HL-60/S4 treated with phorbol 12-myristate 13-acetate at 8.2 ng/mL for 4 days and 3 days (cell line): Measurements from ENCODE around the gene MYO9A.
"Not testable (repeated sequence)": the region's sequence is repeated elsewhere in the genome, so short reads cannot be mapped to it uniquely, and the experiment has no call there.

ENCODE experiments used
- in situ Hi-C: fragments of 300-500 bp; cut with MboI; formaldehyde crosslinking; loops from 2 replicates; pipeline ENCODE4 v1.15.0; 2022; ENCODE audit warnings: low sequenced_read_pairs

The MYO9A gene

DNA sequence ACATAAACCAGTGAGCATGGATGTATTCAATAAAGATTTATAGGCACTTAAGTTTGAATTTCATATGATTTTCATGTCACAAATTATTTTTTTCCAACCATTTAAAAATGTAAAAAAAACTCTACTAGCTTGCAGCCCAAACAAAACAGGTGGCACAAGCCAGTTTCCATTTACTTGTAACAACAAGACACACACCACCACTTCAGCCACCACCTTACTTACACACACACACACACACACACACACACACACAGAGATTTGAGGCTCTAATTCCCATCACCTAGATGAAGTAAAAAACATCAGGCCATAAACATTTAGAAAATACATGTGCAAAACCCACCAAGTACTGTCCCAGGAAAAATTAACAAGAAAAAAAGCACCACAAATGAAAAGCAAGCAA is 25.3 kb downstream of the MYO9A start:
- in situ Hi-C loops, result no loop called here

DNA sequence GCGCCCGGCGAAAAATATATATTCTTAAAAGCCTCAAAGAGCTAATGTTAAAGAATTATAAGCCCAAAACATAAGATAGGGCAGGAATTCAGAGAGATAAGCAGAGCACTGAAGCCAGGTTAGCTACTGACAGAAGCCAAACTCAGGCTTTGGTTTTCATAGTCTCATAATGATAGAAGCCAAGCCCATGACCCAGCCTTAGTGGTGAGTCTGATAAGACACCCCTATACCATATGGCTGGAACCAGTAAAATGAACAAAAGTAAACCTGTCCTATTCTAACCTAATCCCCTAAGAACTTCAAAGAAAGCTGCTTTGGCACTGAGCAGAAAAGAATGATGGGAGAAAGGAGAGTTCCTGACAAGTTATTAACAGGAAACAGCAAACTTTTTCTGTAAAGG is 25.9 kb downstream of the MYO9A start:
- in situ Hi-C loops, result no loop called here

DNA sequence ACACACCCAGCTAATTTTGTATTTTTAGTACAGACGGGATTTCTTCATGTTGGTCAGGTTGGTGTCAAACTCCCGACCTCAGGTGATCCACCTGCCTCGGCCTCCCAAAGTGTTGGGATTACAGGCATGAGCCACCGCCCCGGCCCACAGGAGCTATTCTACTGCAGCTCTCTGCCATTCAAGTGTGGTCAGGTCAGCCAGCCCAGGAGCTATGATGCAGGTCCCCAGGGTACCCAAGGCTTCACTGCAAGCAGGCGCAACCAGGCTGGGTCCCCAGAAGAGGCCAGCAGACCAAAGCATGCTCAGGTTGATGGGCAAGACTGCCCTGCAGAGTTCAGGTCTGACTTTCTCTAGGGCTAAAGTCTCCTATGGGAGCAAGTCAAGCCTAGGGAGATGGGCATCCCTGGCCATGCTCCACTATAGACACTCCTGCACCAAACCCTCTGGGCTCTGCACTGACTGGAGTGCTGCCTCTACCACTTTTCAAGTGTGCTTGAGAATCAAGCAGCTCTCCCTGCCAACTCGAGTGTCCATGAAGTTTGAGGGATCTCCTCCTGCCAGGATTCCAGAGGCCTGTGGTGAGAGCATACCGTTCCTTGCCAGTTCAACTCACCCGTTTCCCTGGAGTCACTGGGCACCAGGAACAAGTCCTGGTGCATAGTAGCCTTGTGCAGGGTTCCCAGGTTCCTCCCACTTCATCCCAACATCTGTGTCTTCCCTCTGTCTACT is 30.9 kb downstream of the MYO9A start:
- in situ Hi-C loops, result no loop called here

DNA sequence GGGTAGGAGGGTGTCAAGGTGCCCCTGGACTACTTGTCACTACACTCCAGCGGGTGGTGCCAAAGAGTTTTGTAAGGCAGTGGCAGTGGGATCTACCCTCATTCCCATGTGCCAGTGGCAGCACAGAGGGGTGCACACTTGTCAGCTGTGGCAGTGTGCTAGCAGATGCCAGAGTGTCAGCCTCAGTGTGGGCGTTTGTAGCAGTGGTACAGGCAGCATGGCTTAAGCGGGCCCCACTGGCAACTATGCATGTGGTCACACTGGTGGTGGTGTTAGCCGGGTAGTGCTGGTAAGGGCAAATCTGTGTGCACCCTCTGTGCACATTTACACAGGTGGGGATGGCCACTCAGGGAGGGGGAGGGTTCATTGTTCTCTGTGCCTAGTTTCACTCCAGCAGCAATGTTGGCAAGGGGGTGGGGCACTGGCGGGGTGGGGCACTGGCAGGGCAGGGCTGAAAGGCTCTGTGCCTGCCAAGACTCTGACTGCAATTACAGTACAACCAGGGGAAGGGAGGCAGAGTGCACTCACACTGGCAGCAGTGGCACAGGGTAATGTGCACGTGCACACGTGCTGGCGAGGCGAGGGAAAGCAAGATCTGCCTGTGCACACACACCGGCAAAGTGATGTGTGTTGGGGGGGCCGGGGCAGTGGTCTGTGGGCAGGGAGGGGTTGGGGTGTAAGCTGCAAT is 31.8 kb downstream of the MYO9A start:
- in situ Hi-C loops, result no loop called here

DNA sequence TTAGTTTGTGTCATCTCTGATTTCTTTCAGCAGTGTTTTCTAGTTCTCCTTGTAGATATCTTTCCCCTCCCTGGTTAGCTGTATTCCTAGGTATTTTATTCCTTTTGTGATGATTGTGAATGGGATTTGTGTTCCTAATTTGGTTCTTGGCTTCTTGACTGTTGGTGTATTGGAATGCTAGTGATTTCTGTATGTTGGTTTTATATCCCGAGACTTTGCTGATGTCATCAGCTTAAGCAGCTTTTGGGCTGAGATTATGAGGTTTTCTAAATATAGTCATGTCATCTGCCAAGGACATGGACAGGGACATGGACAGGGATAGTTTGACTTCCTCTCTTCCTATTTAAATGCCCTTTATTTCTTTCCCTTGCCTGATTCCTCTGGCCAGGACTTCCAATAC is 35.8 kb downstream of the MYO9A start:
- in situ Hi-C loops, result no loop called here

DNA sequence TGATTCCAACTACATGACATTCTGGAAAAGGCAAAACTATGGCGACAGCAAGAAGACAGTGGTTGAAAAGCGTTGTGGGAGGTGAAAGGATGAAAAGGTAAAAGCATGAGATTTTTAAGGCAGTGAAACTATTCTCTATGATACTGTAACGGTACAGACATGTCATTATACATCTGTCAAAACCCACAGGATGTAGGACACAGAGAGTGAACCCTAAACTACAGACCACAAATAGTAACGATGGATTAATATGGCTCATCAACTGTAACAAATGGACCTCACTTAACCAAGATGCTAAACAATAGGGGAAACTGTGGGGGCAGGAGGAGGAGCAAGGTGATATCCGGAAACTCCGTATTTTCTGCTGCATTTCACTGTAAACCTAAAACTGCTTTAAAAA is 39.1 kb downstream of the MYO9A start:
- in situ Hi-C loops, result no loop called here

DNA sequence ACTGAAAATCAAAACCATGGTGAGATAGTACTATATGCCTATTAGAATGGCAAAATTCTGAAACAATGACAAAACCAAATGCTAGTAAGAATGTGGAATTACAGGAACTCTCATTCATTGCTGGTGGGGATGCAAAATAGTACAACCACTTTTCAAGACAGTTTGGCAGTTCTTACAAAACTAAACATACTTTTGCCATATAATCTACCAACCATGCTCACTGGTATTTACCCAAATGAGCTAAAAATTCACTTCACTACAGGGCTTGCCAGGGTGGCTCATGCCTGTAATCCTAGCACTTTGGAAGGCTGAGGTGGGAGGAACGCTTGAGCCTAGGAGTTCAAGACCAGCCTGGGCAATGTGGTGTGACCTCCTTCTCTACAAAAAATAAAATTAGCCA is 40.0 kb downstream of the MYO9A start:
- in situ Hi-C loops, result no loop called here

DNA sequence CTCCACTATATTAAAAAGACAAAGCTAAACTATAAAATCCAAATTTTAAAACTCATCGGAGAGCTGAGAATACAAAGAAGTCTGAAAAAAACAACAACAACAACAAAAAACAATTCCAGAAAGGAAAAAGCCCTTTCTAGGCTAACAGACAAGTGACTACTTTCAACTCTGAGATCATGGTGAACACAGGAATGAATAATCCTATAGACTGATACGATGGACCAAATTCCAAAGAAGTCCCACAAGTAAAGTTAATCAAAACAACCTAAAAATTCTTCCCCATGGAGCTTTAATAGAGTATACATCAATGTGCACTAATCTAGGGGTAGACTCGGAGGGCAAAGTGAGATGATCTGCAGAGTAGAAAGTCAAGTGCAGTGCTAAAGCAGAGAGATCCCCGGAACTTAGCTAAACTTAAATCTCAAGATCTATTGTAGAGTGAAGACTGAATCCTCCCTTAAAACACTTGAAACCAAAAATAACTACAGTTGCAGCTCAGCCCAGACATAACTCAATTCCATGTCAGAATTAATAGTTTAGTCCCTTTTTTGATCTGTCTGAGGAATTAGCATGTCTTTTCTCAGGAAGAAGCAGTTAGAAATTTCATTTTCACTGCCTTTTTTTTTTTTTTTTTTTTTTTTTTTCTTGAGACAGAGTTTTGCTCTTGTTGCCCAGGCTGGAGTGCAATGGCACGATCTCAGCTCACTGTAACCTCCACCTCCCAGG is 43.5 kb downstream of the MYO9A start:
- in situ Hi-C loops, result no loop called here

DNA sequence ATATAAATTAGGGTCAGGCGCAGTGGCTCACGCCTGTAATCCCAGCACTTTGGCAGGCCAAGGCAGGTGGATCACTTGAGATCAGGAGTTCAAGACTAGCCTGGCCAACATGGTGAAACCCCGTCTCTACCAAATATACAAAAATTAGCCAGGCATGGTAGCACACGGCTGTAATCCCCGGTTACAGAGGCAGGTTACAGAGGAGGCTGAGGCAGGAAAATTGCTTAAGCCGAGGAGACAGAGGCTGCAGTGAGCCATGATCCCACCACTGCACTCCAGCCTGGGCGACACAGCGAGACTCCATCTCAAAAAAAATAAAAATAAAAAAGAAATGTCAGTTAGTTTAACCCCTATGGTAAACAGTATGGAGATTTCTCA is 46.5 kb downstream of the MYO9A start:
- in situ Hi-C loops, result not testable (repeated sequence)

DNA sequence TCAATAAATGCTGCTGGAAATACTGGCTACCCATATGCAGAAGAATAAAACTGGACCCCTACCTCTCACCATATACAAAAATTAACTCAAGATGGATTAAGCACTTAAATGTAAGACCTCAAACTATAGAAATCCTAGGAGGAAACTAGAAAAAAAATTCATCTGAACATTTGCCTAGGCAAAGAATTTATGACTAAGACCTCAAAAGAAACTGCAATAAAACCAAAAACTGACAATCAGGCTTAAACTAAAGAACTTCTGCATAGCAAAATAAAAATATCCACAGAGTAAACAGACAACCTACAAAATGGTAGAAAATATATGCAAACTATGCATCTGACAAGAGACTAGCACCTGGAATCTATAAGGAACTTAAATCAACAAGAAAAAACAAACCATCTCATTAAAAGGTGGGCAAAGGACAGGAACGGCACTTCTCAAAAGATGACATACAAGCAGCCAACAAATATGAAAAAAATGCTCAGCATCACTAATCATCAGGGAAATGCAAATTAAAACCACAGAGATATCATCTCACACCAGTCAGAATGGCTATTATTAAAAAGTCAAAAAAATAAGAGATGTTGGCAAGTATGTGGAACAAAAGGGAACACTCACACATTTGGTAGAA is 47.0 kb downstream of the MYO9A start:
- in situ Hi-C loops, result no loop called here

DNA sequence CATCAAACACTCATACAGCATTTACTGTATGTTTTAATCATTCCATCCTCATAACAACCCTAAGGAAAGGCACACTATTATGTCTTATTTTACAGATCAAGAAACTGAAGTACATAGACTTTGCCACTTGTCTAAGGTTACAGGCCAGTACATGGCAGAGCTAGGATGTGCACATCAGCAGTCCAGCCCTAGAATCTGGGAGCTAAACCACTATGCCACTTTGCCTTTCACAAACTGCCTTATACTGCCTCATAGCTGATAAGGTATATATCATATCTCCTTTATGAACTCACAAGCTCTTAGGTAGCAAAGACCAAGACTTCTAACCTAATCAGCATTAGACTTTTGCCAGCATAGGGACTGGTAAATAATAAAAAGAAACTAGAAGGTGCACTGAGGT is 49.1 kb downstream of the MYO9A start:
- in situ Hi-C loops, result no loop called here

DNA sequence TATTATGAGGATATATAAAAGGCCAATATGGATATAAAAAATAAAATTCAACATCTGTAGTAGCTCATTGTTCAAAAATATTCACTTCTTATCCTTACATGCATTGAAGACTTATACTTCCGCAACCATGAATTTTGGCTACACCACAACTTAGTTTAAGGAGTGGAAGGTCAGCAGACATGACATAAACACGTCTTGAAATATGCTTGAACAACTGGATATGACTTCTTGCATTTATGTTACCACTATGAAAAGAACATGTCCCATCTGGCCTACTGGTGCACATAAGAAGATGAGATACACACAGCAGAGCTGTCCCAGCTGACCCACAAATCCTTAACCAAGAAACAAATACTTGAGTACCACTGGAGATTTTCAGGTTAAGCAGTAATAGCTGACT is 52.1 kb downstream of the MYO9A start:
- in situ Hi-C loops, result no loop called here

DNA sequence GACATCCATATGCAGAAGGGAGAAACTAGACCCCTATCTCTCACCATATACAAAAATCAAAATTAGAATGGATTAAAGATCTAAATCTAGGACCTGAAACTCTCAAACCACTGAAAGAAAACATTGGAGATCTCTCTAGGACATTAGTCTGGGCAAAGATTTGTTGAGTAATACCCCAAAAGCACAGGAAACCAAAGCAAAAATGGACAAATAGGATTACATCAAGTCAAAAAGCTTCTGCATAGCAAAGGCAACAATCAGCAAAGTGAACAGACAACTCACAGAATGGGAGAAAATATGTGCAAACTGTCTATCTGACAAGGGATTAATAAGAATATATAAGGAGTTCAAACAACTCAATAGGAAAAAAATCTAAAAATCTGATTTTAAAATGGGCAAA is 54.8 kb downstream of the MYO9A start:
- in situ Hi-C loops, result no loop called here

DNA sequence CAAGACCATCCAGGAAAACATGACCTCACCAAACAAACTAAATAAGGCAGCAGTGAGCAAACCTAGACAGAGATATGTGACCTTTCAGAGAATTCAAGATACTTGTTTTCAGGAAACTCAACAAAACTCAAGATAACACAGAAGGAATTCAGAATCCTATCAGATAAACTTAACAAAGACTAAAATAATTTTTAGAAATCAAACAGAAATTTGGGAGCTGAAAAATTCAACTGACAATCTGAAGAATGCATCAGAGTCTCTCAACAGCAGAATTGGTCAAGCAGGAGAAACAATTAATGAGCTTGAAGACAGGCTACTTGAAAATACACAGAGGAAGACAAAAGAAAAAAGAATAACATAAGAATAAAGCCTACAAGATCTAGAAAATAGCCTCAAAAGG is 55.6 kb downstream of the MYO9A start:
- in situ Hi-C loops, result no loop called here

DNA sequence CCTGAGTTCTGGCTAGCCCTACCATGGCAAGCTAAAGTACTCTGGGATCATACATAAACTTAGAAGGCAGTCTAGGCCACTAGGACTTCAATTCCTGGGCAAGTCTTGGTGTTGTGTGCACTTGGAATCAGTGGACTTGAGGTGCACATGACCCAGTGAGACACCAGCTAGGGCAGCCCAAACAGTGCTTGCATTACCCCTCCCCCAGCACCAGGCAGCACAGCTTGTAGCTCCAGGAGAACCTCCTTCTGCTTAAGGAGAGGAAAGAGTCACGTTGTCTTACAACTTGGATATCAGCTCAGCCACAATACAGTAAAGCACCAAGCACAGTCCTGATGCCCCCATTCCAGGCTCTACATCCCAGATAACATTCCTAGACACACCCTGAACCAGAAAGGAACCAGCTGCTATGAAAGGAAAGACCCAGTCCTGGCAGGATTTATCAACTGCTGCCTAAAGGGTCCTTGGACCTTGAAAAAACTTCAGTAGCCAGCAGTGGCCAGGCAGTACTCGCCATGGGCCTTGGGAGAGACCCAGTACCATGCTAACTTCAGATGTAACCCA is 57.2 kb downstream of the MYO9A start:
- in situ Hi-C loops, result no loop called here

DNA sequence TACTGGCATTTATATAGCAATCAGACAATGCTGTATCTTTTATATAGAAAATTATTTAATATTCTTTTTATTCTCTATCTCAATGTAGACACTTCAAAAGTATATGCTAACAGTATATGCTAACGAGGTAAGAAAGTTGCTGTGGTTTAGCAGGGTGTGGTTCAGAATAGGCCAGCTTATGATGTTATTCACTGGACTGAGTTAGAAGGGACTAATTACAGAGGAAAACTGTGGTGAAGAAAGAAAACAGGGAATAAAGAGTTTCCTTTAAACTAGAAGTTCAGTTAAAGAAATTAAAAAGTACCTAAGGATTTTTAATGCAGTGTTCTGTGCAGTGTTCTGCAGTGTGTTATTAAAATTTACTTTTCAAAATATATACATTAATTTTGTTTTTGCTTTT is 59.4 kb downstream of the MYO9A start:
- in situ Hi-C loops, result no loop called here

DNA sequence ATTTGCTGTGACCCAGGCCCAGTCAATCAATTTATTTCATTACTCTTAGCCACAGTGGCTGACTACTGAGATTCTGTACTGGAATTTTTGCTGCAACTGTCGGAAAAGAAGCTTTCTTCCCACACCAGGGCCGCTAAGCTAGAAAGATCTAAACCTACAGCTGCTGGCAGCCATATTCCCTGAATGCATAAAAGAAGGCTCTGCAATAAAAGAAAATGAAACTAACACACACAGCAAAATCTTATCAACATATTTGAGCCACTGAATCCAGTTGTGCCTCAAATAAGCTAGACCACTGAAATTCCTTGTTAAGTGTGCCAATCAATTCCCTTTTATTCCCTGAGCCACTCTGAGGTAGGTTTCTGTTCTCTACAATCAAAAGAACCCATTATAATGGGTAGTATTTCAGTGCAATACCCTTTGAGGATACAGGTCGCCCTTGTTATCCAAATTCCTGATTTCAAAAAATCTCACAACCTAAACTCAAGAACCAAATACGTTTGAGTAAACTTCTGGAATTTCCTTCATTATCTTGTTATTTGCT is 60.3 kb downstream of the MYO9A start:
- in situ Hi-C loops, result no loop called here

DNA sequence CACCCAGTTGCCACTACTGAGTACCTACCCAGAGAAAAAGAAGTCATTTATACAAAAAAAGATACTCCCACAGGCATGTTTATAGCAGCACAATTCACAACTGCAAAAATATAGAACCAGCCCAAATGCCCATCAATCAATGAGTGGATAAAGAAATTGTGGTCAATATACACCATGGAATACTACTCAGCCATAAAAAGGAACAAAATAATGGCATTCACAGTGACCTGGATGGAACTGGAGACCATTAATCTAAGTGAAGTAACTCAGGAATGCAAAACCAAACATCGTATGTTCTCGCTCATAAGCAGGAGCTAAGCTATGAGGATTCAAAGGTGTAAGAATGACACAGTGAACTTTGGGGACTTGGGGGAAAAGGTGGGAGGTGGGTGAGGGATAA is 61.7 kb downstream of the MYO9A start:
- in situ Hi-C loops, result not testable (repeated sequence)

DNA sequence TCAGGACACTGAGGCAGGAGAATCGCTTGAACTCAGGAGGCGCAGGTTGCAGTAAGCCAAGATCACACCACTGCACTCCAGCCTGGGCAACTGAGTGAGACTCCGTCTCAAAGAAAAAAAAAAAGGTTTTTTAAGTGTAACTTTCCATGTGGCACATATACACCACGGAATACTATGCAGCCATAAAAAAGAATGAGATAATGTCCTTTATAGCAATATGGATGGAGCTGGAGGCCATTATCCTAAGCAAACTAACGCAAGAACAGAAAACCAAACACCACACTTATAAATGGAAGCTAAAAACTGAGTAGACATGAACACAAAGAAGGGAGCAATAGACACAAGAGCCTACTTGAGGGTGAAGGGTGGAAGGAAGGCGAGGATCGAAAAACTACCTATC is 64.7 kb downstream of the MYO9A start:
- in situ Hi-C loops, result not testable (repeated sequence)

DNA sequence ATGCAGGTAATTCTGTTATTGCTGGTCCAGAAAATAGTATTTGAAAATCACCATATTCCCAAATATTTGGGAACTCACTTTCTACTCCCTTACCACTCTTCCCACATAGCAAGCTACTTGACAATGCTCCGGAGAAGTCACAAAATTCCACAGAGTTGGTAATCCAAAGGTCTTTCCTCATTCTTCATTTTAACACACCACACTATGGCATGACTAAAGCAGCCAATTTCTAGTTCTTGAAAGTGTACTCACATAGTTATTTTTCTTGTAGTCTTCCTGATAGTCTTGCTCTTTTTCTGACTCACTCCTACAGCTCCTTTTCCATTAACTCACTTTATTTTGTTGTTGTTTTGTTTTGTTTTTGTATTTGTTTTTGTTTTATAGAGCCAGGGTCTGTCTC is 67.2 kb downstream of the MYO9A start:
- in situ Hi-C loops, result no loop called here

DNA sequence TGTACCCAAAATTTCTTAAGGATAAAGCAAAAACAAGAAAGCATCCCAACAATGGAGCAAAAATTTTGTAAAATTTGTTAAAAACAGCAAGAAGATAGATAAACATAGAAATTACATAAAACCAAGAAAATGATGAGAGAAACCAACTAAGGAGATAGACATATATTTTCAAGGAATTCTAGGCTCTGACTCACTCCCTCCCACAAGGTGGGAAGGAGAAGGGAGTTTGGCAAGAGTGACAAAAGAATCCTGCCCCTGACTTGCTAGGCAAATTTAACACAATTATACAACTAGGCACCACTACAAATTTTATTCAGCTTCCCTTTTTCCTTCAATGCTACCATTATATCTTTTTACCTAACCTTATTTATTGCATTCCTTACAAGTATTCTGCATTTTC is 70.9 kb downstream of the MYO9A start:
- in situ Hi-C loops, result no loop called here
